ENCODE data around the gene GPR132. TPM values are rescaled to one million over a fixed set of nuclear protein-coding genes. Genes with fewer than 3 reads are reported as not detected.
"Not testable (repeated sequence)": the region's sequence is repeated elsewhere in the genome, so short reads cannot be mapped to it uniquely, and the experiment has no call there.

GPR132 gene
- total RNA-seq, 1 donor from 2014 or later = 24.6 TPM

GRCh38 chr14:105050551-105050897, 14.7 kb downstream of the GPR132 start:
- Mint-ChIP-seq H3K9me3 (no peaks in the 10 kb centered on the region), H3K4me3 (no peak overlapping the region), H3K27ac (no peak overlapping the region), H3K4me1 (ENCODE audit: low read depth) (peaks cover 11% of the 10 kb centered on the region), H3K27me3 (ENCODE audit: insufficient read depth) (no peaks in the 10 kb centered on the region), H3K36me3 (ENCODE audit: low read depth) (peaks cover 24% of the 10 kb centered on the region)
- no peak for DNase-seq (ENCODE audit: low spot score)
- intact Hi-C loops (cut with micrococcal nuclease) = no loop called here

GRCh38 chr14:105049753-105050550, 15.3 kb downstream of the GPR132 start:
- peaks cover 23% of the 10 kb centered on the region for H3K36me3 Mint-ChIP-seq (ENCODE audit: low read depth)
- H3K4me1 Mint-ChIP-seq (ENCODE audit: low read depth) = peaks cover 17% of the 10 kb centered on the region
- intact Hi-C loops (cut with micrococcal nuclease) = loop anchor here (5.0 kb wide), 2 partner anchors 38 to 153 kb away; no protein-coding TSS in a partner anchor
- no peaks in the 10 kb centered on the region for H3K9me3 Mint-ChIP-seq
- no peak overlapping the region for H3K27ac Mint-ChIP-seq
- H3K27me3 Mint-ChIP-seq (ENCODE audit: insufficient read depth) = no peaks in the 10 kb centered on the region
- H3K4me3 Mint-ChIP-seq = no peak overlapping the region
- DNase-seq (ENCODE audit: low spot score) = no peak

- Mint-ChIP-seq H3K27me3 (ENCODE audit: insufficient read depth) (no peaks in the 10 kb centered on the region), H3K27ac (no peak overlapping the region), H3K4me3 (no peak overlapping the region), H3K36me3 (ENCODE audit: low read depth) (peaks cover 13% of the 10 kb centered on the region), H3K9me3 (no peaks in the 10 kb centered on the region), H3K4me1 (ENCODE audit: low read depth) (peaks cover 16% of the 10 kb centered on the region)
- DNase-seq (ENCODE audit: low spot score) = no peak
- intact Hi-C loops (cut with micrococcal nuclease) = loop anchor here (5.0 kb wide), 2 partner anchors 35 to 150 kb away; no protein-coding TSS in a partner anchor
Observed at GRCh38 chr14:105047283-105048016, 17.8 kb downstream of the GPR132 start.

- peaks cover 16% of the 10 kb centered on the region for H3K4me1 Mint-ChIP-seq (ENCODE audit: low read depth)
- DNase-seq (ENCODE audit: low spot score) = no peak
- H3K36me3 Mint-ChIP-seq (ENCODE audit: low read depth) = peaks cover 12% of the 10 kb centered on the region
- H3K9me3 Mint-ChIP-seq = no peaks in the 10 kb centered on the region
- no peak overlapping the region for H3K27ac Mint-ChIP-seq
- H3K27me3 Mint-ChIP-seq (ENCODE audit: insufficient read depth) = no peaks in the 10 kb centered on the region
- H3K4me3 Mint-ChIP-seq = no peak overlapping the region
- intact Hi-C loops (cut with micrococcal nuclease) = loop anchor here (5.0 kb wide), 2 partner anchors 35 to 150 kb away; no protein-coding TSS in a partner anchor
Observed at GRCh38 chr14:105046891-105047282, 18.3 kb downstream of the GPR132 start.

- intact Hi-C loops (cut with micrococcal nuclease) = loop anchor here (1.0 to 5.0 kb wide), 6 partner anchors 19 to 149 kb away; partner anchors contain the start of genes CDCA4 and GPR132
- Mint-ChIP-seq H3K4me1 (ENCODE audit: low read depth) (peaks cover 16% of the 10 kb centered on the region), H3K27ac (peak overlapping the region; percentile 32), H3K9me3 (no peaks in the 10 kb centered on the region), H3K4me3 (no peak overlapping the region), H3K27me3 (ENCODE audit: insufficient read depth) (no peaks in the 10 kb centered on the region), H3K36me3 (ENCODE audit: low read depth) (peaks cover 2% of the 10 kb centered on the region)
- peak; percentile 88 for DNase-seq (ENCODE audit: low spot score)
Observed at GRCh38 chr14:105045710-105046326, 19.4 kb downstream of the GPR132 start.

- no peaks in the 10 kb centered on the region for H3K9me3 Mint-ChIP-seq
- no peaks in the 10 kb centered on the region for H3K27me3 Mint-ChIP-seq (ENCODE audit: insufficient read depth)
- no peaks in the 10 kb centered on the region for H3K36me3 Mint-ChIP-seq (ENCODE audit: low read depth)
- DNase-seq (ENCODE audit: low spot score) = no peak
- intact Hi-C loops (cut with micrococcal nuclease) = no loop called here
- H3K27ac Mint-ChIP-seq = no peak overlapping the region
- H3K4me3 Mint-ChIP-seq = no peak overlapping the region
- H3K4me1 Mint-ChIP-seq (ENCODE audit: low read depth) = peaks cover 16% of the 10 kb centered on the region
Observed at GRCh38 chr14:105043641-105044040, 21.6 kb downstream of the GPR132 start.

- DNase-seq (ENCODE audit: low spot score) = no peak
- intact Hi-C loops (cut with micrococcal nuclease) = no loop called here
- H3K27ac Mint-ChIP-seq = no peak overlapping the region
Observed at GRCh38 chr14:105042813-105043212, 22.4 kb downstream of the GPR132 start.

GRCh38 chr14:105041841-105042765, 23.1 kb downstream of the GPR132 start:
- peaks cover 2% of the 10 kb centered on the region for H3K27me3 Mint-ChIP-seq (ENCODE audit: insufficient read depth)
- no peak overlapping the region for H3K27ac Mint-ChIP-seq
- H3K4me1 Mint-ChIP-seq (ENCODE audit: low read depth) = peaks cover 16% of the 10 kb centered on the region
- no peak for DNase-seq (ENCODE audit: low spot score)
- intact Hi-C loops (cut with micrococcal nuclease) = no loop called here
- no peaks in the 10 kb centered on the region for H3K36me3 Mint-ChIP-seq (ENCODE audit: low read depth)
- no peaks in the 10 kb centered on the region for H3K9me3 Mint-ChIP-seq
- no peak overlapping the region for H3K4me3 Mint-ChIP-seq

More at GRCh38 chr14:105042813-105043212, 22.4 kb downstream of the GPR132 start:
- no peaks in the 10 kb centered on the region for H3K27me3 Mint-ChIP-seq (ENCODE audit: insufficient read depth)
- no peak overlapping the region for H3K4me3 Mint-ChIP-seq
- H3K36me3 Mint-ChIP-seq (ENCODE audit: low read depth) = no peaks in the 10 kb centered on the region
- peaks cover 16% of the 10 kb centered on the region for H3K4me1 Mint-ChIP-seq (ENCODE audit: low read depth)
- H3K9me3 Mint-ChIP-seq = no peaks in the 10 kb centered on the region

GRCh38 chr14:105039458-105040205, 25.6 kb downstream of the GPR132 start:
- Mint-ChIP-seq H3K4me3 (no peak overlapping the region), H3K36me3 (ENCODE audit: low read depth) (no peaks in the 10 kb centered on the region), H3K9me3 (no peaks in the 10 kb centered on the region), H3K27ac (no peak overlapping the region), H3K4me1 (ENCODE audit: low read depth) (peaks cover 1% of the 10 kb centered on the region), H3K27me3 (ENCODE audit: insufficient read depth) (peaks cover 2% of the 10 kb centered on the region)
- intact Hi-C loops (cut with micrococcal nuclease) = no loop called here
- no peak for DNase-seq (ENCODE audit: low spot score)

GRCh38 chr14:105035616-105036015, 29.6 kb downstream of the GPR132 start:
- H3K27me3 Mint-ChIP-seq (ENCODE audit: insufficient read depth); DNase-seq (ENCODE audit: low spot score); H3K4me1 Mint-ChIP-seq (ENCODE audit: low read depth); H3K9me3 Mint-ChIP-seq; H3K27ac Mint-ChIP-seq; intact Hi-C loops (cut with micrococcal nuclease); H3K36me3 Mint-ChIP-seq (ENCODE audit: low read depth); H3K4me3 Mint-ChIP-seq: not testable (repeated sequence)

GRCh38 chr14:105034315-105035039, 30.8 kb downstream of the GPR132 start:
- no peak overlapping the region for H3K27ac Mint-ChIP-seq
- H3K36me3 Mint-ChIP-seq (ENCODE audit: low read depth) = no peaks in the 10 kb centered on the region
- no peak overlapping the region for H3K4me3 Mint-ChIP-seq
- peaks cover 6% of the 10 kb centered on the region for H3K4me1 Mint-ChIP-seq (ENCODE audit: low read depth)
- intact Hi-C loops (cut with micrococcal nuclease) = no loop called here
- no peak for DNase-seq (ENCODE audit: low spot score)
- H3K9me3 Mint-ChIP-seq = no peaks in the 10 kb centered on the region
- H3K27me3 Mint-ChIP-seq (ENCODE audit: insufficient read depth) = peaks cover 5% of the 10 kb centered on the region

Data from activated T-helper 1 cell treated with anti-CD3 and anti-CD28 coated beads, Interleukin-12 subunit alpha, Interleukin-12 subunit beta, Interleukin-2, Interleukin-4 antibody, amounts not matched to agents 30 ng/mL and 10 ng/mL and 1 ng/mL, durations not matched to agents 14 hours and 24 hours and 36 hours (primary cell).